NCI-H460 (cell line): ENCODE data around the gene YKT6. TPM values are rescaled to one million over a fixed set of nuclear protein-coding genes. Genes with fewer than 3 reads are reported as not detected.

Source experiments
- DNase-seq: peaks from one replicate; pipeline ENCODE4 v3.0.0-alpha.2; 2016; ENCODE audit warnings: low read depth; ENCODE audit errors: extremely low read depth
- total RNA-seq: library from RNA; depleted of rRNA; stranded (reverse); fragments of >200 nt; shearing (Covaris generic); gene quantifications from 2 replicates; pipeline ENCODE4 v1.2.3, GENCODE V29; 2014; rRNA removed

Gene YKT6
- total RNA-seq, 1 experiment from 2014 or later, result 77.7 TPM

GRCh38 chr7:44251269-44251668 lies 50.5 kb downstream of the YKT6 start:
- DNase-seq, result no peak

DNA sequence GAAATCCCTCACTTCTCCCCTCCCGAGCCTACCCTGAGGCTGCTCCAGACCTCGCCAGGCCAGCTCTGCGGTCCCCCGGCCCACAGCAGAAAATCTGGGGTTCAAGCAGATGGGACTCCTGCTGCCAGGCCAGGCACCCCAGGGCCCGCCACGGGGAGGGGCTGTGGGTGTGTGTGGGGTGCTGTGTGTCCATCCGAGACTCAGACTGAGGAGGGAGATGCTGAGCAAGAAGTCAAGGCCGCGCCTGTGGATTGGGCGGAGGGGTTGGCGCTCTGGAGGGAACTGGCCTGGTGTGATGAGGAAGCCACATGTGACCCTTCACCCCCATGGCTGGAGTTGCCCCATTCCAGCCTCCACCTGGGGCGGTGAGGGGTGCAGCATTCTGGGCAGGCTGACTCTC lies 51.1 kb downstream of the YKT6 start:
- no peak for DNase-seq

GRCh38 chr7:44256459-44256858 lies 55.7 kb downstream of the YKT6 start:
- no peak for DNase-seq

GRCh38 chr7:44257213-44257612 lies 56.4 kb downstream of the YKT6 start:
- DNase-seq, result no peak

DNA sequence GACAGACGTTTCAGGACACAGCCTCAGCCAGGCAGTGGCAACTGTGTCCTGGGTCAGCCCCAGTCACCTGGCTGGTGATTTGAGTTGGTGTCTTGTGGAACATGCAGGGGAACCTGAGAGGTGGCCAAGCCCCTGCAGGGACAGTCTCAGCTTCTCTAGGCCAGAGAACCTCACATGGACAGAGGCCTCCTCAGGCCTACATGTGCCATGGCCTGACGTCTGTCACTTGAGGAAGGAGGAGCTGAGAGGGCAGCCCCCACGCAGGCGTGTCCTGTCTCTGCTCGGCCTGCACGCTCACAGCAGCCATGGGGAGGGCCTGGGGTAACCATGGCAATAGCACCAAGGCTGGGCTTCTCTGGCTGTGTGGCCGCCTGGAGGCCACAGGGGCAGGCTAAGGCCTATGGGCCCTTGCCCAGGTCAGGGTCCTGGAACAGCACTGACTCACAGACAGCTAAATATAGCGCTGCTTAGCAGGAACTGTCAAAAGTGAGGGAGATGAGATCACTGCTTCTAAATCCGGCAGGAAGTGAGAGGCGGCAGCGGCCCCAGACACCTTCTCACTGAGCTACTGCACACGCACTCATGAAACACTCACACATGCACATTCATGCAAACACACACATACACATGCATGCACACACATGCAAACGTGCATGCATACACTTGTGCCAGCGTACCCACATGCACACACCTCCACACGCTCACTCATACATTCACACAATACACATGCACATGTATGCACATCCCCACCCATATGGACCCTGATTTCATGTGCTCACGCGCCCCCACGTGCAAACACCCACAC lies 57.0 kb downstream of the YKT6 start:
- DNase-seq, result peak; percentile 4

- DNase-seq, result no peak
These were observed 57.6 kb downstream of the YKT6 start for GRCh38 chr7:44258423-44258760.

DNA sequence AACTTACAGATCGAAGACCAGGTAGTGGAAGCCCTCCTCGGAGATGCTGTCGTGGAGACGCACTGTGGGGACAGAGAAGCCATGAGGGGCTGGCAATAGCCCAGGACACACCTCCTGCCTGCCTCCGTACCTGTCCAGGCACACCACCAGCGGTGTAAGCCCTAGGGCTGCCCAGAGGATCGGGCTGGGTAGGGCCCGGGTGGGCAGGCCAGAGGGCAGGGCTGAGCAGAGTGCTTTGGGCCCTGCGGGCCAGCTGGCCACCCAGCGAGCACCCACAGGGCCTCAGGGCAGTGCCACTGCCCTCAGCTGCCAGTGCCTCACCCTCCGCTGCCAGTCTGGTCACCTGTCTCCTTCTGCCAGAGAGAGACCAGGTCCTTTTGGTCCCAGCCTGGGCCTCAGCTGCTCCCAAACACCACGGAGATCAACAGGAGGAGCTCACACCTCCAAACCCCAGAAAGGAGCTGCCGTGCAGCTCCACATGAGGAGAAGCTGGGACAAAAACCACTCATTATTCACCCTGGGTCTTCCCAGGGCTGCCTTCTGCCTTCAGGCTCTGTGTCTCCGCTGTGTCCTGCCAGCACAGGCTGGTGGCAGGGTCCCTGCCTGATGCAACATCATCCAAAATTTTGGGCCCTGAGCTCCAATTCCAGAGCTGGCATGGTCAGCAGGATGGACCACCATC lies 58.2 kb downstream of the YKT6 start:
- DNase-seq, result no peak

DNA sequence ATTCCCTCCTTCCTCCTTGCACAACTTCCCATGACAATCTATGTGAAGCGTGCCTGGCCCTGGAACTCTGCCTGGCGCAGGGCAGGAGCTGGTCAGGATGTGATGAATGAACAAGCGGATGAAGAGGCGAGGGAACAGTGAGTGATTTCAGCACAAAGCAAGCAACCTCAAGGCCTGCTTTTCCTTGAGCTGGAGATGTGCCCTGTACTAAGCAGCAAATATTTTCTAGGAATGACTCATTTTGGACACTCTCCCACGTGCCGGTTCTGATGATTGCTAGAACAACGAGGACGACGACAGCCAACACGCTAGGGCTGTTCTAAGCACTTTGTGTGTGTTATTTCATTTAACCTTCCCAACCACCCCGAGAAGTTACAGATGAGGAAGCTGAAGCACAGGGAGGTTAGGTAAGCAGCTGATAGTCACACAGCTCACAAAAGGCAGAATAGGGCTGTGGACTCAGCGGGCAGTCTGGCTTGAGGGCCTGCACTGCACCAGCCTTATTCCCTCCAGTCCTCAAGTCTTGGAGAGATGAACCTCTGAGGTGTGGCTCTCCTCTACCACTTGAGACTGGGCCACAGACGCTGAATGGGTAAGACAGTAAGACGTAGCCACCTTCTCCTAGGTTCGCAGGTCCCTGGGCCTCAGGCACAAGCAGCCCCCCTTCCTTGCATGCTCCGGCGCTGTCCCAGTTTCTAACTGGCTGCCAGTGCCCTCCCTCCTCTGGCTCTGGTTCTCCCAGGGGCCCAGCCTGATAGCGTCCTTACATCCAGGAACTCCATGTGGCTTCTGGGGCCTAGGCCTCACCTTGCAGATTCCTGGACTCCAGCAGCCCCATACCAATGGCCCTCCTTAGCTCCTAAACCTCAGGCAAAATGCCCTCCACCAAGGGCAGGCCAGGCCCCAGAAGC lies 59.0 kb downstream of the YKT6 start:
- no peak for DNase-seq

DNA sequence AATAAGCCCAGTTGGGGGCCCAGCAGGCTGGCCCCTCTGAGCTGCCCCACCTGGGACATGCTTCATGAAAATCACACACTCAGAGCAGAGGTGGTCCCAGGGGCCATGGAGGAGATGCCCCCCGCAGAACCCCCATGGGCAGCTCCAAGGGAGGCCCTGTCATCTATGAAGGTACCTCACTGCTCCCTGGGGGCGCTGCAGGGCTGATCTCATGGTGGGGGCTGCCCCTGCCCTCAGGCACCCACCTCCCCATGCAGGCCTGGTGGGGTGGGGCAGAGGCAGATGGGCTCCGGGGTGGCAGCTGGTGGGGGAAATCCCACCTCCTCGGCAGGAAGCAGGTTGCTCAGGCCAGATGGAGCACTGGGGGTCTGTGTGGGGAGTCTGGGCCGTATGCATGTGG lies 60.5 kb downstream of the YKT6 start:
- DNase-seq, result no peak

DNA sequence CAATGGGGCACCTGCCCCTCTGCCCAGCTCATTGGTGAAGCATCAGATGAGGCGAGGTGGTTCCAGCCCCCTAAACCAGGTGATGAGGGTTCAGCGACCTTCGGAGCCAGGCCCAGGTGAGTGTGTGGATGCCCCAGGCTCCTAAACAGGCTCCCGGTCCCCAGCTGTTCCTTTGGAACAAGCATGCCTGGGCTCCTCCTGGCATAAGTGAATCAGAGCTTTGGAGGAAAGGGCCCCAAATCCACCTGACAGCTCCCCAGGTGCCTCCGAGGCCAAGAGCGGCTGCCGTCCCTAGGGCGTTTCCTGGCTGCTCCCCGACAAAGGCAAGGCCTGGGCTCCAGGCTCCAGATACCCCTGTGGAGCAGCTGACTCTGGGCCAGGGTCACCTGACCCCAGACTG lies 61.3 kb downstream of the YKT6 start:
- no peak for DNase-seq

DNA sequence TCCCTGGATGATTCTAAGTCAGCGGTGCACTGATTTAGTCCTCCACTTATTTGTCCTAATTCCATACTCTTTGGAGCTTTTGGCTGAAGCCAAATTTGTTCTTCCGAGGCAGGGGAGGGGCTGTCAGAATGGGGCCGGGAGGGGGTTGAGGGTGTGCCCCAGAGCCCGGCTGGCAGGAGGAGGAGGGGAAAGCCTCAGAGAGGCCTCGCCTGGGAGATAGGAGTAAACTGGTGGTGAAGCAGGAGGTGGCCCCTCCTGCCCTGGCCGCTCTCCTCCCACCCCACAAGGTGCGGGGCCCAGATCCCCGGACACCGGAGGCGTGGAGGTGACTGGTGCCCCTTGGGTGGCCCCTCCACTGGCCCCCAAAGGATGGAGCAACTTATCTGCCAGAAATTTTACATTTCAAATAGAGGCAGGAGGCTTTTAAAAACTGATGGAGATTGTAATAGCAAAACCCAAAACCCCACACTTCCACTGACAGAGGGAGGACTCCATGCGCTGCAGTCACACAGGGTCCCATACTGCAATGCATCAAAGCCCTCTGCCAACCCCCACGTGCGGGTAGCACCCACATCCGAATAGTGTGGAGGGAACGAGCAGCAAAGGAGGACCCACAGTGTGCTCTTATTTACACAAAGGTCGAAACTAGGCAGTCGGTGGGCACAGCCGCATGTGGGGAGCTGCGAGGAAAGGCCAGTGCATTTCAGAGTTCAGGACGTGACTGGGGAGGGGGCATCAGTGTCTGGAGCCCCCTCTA lies 62.7 kb downstream of the YKT6 start:
- no peak for DNase-seq

Other genes starting within 250 kb of the YKT6 start
- not detected in 2 replicates for gene SPDYE1, start 203.1 kb upstream of the YKT6 start, total RNA-seq
- 29.9 and 30.5 TPM in 2 replicates for gene DBNL, start 156.3 kb upstream of the YKT6 start, total RNA-seq
- gene PGAM2, start 135.4 kb upstream of the YKT6 start, total RNA-seq, result not detected in 2 replicates
- gene POLM, start 118.4 kb upstream of the YKT6 start, total RNA-seq, result 7.9 and 9.3 TPM in 2 replicates
- gene AEBP1, start 96.6 kb upstream of the YKT6 start, total RNA-seq, result not detected in 2 replicates
- 151 and 174 TPM in 2 replicates for gene POLD2, start 77.4 kb upstream of the YKT6 start, total RNA-seq
- gene MYL7, start 59.6 kb upstream of the YKT6 start, total RNA-seq, result not detected in 2 replicates
- not detected in 2 replicates for gene GCK, start 11.5 kb upstream of the YKT6 start, total RNA-seq
- gene CAMK2B, start 124.6 kb downstream of the YKT6 start, total RNA-seq, result 0.15 TPM in 1 of 2 replicates, not detected in the other